HL-60 (cell line): Measurements from ENCODE around the gene AVPR2.

Experiments
- DNase-seq, 2 experiments: peaks; one replicate each; pipeline ENCODE4 v3.0.0-alpha.2; 2010 to 2020; ENCODE audit warnings: low read depth in 1 of 2, low spot score in 1 of 2
- H3K27ac ChIP-seq: fragments of 250-450 bp; sonication (Bioruptor Pico); replicated peaks from 2 replicates; pipeline ENCODE4 v1.5.1; 2020; ENCODE audit warnings: mild to moderate bottlenecking, moderate library complexity
- H3K27me3 ChIP-seq: fragments of 250-450 bp; sonication (Bioruptor Pico); 2 replicates; pipeline ENCODE4 v1.5.1; 2021; ENCODE audit warnings: mild to moderate bottlenecking, moderate library complexity; ENCODE audit not compliant: insufficient read depth, poor library complexity, severe bottlenecking
- H3K4me3 ChIP-seq: replicated peaks from 2 replicates; pipeline ENCODE4 v1.5.1; 2011; ENCODE audit warnings: mild to moderate bottlenecking, control low read depth, low read length; ENCODE audit not compliant: insufficient read depth
- GABPA ChIP-seq: IDR thresholded peaks from 2 replicates; pipeline ENCODE4 v1.6.1; 2012; ENCODE audit warnings: low read depth
- POLR2AphosphoS5 ChIP-seq: IDR thresholded peaks from 2 replicates; pipeline ENCODE4 v1.6.1; 2012; ENCODE audit warnings: low read depth
- SPI1 ChIP-seq: IDR thresholded peaks from 2 replicates; pipeline ENCODE4 v1.6.1; 2012; ENCODE audit warnings: low read depth, mild to moderate bottlenecking, borderline replicate concordance
- TF ChIP-seq, protein P1 (sequence below): IDR thresholded peaks from 2 replicates; pipeline ENCODE4 v1.6.1; 2012; ENCODE audit warnings: low read depth; ENCODE audit not compliant: insufficient replicate concordance
- TF ChIP-seq, protein P2 (sequence below): IDR thresholded peaks from one replicate; pipeline ENCODE4 v1.5.1; 2011; ENCODE audit warnings: low read length, control low read depth, inconsistent platforms; ENCODE audit not compliant: insufficient read depth

Gene AVPR2

DNA sequence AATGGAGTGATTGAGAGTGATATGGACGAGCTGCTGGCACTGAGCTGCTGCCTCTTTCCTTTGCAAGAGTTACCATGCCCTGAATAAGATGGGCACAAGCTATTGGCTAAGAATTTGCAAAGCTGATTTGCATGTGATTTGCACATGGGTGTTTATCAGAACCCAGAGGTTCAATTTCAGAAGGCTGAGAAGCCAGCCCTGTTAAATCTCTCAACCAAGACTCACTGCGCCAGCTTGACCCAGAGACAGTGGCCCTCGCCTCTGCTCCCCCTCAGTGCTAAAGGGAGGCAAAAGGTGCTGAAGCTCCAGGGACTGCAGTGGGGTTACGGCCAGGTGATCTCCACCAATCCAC, 20.9 kb downstream of the AVPR2 start:
- no peak for DNase-seq

DNA sequence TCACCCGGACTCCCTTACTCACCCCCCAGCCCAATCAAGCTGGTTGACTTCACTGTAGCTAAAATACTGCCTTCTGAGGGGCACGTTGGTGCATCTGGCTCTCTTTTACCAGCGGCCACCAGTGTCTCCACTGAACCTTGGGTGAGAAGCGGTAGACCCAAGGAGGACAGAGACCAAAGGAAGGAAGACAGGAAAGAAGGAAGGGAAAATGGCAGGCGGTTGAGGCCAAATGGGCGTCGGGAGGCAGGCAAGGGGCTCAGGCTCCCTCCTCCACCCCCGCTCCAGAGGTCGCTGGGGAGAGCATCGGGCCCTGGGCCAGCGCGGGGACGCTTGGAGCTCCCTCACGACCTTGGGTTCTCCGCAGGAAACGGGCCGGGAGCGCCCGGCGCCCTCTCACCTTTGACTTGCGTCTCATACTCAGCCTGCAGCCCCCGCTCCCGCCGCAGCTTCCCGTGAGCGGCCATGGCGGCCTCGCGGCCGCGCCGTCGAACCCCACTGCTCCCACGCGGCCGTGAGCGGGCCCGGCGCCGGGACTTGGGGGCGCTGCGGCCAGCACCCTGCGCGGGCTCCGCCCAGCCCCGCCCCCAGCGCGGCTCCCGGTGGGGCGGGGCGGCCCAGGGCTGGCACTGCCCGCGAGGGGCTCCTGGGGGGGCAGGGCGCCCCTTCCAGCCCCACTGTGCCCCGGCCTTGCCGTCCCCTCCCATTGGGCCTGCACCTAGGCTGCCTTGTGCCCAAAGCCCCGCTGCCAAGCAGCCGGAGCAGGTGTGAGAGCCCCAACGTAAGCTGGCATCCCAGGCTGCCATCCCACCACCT, 21.5 kb downstream of the AVPR2 start, which contains the start of gene ARHGAP4:
Gene ARHGAP4 (minus strand): TSS at position 526 of the 813 bp plus-strand sequence. CDS start 62 bp downstream, at position 464.
- peak; percentile 52; the same call in 1 of the 2 replicates for TF ChIP-seq POLR2AphosphoS5
- no peak for TF ChIP-seq GABPA
- TF ChIP-seq SPI1, result no peak
- TF ChIP-seq, protein P1, sequence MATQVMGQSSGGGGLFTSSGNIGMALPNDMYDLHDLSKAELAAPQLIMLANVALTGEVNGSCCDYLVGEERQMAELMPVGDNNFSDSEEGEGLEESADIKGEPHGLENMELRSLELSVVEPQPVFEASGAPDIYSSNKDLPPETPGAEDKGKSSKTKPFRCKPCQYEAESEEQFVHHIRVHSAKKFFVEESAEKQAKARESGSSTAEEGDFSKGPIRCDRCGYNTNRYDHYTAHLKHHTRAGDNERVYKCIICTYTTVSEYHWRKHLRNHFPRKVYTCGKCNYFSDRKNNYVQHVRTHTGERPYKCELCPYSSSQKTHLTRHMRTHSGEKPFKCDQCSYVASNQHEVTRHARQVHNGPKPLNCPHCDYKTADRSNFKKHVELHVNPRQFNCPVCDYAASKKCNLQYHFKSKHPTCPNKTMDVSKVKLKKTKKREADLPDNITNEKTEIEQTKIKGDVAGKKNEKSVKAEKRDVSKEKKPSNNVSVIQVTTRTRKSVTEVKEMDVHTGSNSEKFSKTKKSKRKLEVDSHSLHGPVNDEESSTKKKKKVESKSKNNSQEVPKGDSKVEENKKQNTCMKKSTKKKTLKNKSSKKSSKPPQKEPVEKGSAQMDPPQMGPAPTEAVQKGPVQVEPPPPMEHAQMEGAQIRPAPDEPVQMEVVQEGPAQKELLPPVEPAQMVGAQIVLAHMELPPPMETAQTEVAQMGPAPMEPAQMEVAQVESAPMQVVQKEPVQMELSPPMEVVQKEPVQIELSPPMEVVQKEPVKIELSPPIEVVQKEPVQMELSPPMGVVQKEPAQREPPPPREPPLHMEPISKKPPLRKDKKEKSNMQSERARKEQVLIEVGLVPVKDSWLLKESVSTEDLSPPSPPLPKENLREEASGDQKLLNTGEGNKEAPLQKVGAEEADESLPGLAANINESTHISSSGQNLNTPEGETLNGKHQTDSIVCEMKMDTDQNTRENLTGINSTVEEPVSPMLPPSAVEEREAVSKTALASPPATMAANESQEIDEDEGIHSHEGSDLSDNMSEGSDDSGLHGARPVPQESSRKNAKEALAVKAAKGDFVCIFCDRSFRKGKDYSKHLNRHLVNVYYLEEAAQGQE, result no peak
- H3K27me3 ChIP-seq, result no peaks in the 10 kb centered on the region
- H3K27ac ChIP-seq, result peak within 1 kb of the TSS; percentile 100
- peak within 1 kb of the TSS; percentile 59 for H3K4me3 ChIP-seq
- DNase-seq, result peak; percentile 48 to 57

More for the DNA sequence above, 20.9 kb downstream of the AVPR2 start:
- Histone ChIP-seq H3K27ac (peak overlapping the region; percentile 100), H3K4me3 (peak overlapping the region; percentile 59), H3K27me3 (no peaks in the 10 kb centered on the region)
- no peak for TF ChIP-seq GABPA
- TF ChIP-seq SPI1, result no peak
- no peak for TF ChIP-seq POLR2AphosphoS5
- TF ChIP-seq, protein P2, sequence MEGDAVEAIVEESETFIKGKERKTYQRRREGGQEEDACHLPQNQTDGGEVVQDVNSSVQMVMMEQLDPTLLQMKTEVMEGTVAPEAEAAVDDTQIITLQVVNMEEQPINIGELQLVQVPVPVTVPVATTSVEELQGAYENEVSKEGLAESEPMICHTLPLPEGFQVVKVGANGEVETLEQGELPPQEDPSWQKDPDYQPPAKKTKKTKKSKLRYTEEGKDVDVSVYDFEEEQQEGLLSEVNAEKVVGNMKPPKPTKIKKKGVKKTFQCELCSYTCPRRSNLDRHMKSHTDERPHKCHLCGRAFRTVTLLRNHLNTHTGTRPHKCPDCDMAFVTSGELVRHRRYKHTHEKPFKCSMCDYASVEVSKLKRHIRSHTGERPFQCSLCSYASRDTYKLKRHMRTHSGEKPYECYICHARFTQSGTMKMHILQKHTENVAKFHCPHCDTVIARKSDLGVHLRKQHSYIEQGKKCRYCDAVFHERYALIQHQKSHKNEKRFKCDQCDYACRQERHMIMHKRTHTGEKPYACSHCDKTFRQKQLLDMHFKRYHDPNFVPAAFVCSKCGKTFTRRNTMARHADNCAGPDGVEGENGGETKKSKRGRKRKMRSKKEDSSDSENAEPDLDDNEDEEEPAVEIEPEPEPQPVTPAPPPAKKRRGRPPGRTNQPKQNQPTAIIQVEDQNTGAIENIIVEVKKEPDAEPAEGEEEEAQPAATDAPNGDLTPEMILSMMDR, result no peak
- TF ChIP-seq, protein P1, result no peak

DNA sequence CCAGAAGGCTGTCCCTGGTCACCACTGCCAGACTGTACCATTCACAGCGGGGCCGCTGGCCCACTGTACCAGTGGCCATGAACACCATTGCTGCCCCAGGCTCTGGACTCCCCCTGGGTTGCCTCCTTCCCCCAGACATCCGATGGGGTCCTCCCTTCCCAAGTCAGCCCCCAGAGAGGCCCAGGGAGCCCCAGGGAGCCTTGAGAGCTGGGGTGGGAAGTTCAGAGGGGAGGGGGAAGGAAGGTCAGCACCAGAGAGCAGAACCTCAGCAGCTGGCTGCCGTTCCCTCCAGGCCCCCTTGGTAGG, 22.0 kb downstream of the AVPR2 start:
- Histone ChIP-seq H3K27ac (peak overlapping the region; percentile 100), H3K4me3 (peak overlapping the region; percentile 59), H3K27me3 (no peaks in the 10 kb centered on the region)
- peak in 1 of 2 experiments; percentile 83 for DNase-seq
- TF ChIP-seq SPI1 (no peak), POLR2AphosphoS5 (no peak), GABPA (no peak)
- TF ChIP-seq, protein P2, result no peak
- TF ChIP-seq, protein P1, result no peak
